Thoracic aorta (tissue), 2 donors: ENCODE data around the gene ERVW-1. TPM values are rescaled to one million over a fixed set of nuclear protein-coding genes. Genes with fewer than 3 reads are reported as not detected.

Experiments
- ATAC-seq: fragments of 150-250 bp; one replicate; pipeline ENCODE4 v1.8.0; 2017; ENCODE audit warnings: low read depth; ENCODE audit not compliant: insufficient number of reproducible peaks, low FRiP score
- DNase-seq: peaks from one replicate; pipeline ENCODE4 v3.0.0-alpha.2; 2020; ENCODE audit warnings: low spot score
- H3K27ac ChIP-seq, 2 donors: fragments of 200-600 bp; sonication (generic); 1 replicate in 1 of 2; 2 replicates in 1 of 2; pipeline ENCODE4 v1.5.1; 2016; ENCODE audit warnings: mild to moderate bottlenecking in 2 of 2, moderate library complexity in 2 of 2
- H3K27me3 ChIP-seq: fragments of 200-600 bp; sonication (generic); replicated peaks from 2 replicates; pipeline ENCODE4 v1.6.0; 2016; ENCODE audit warnings: mild to moderate bottlenecking; ENCODE audit not compliant: insufficient read depth
- H3K36me3 ChIP-seq: fragments of 200-600 bp; sonication (generic); one replicate; pipeline ENCODE4 v1.5.1; 2016
- H3K4me1 ChIP-seq, 2 donors: fragments of 200-600 bp; sonication (generic); 1 replicate in 1 of 2; 2 replicates in 1 of 2; pipeline versions ENCODE4 v1.5.1 to v1.6.0; 2016; ENCODE audit warnings: low read depth in 2 of 2, mild to moderate bottlenecking in 1 of 2; ENCODE audit not compliant: control insufficient read depth in 1 of 2
- H3K4me3 ChIP-seq: fragments of 200-600 bp; sonication (generic); 2 replicates; pipeline ENCODE4 v1.5.1; 2016; ENCODE audit warnings: mild to moderate bottlenecking
- H3K9me3 ChIP-seq: fragments of 200-600 bp; sonication (generic); 2 replicates; pipeline ENCODE4 v1.5.1; 2016
- CTCF ChIP-seq: fragments of 200-600 bp; sonication (generic); IDR thresholded peaks from one replicate; pipeline ENCODE4 v1.5.1; 2019; ENCODE audit warnings: antibody characterized with exemption
- total RNA-seq, 2 donors: library from RNA; depleted of rRNA; stranded (reverse); fragments of >200 nt; gene quantifications; one replicate each; pipeline versions ENCODE4 v1.1.0 to v1.2.3, GENCODE V29; 2016

ERVW-1 gene
- total RNA-seq, 2 donors from 2014 or later = not detected

GRCh38 chr7:92437956-92438491 is 39.7 kb downstream of the ERVW-1 start:
- Histone ChIP-seq H3K27me3 (no peaks in the 10 kb centered on the region), H3K4me1 (no peaks in the 10 kb centered on the region), H3K27ac (no peak overlapping the region), H3K4me3 (no peak overlapping the region), H3K36me3 (no peaks in the 10 kb centered on the region), H3K9me3 (no peaks in the 10 kb centered on the region)
- no peak for ATAC-seq
- DNase-seq = no peak
- TF ChIP-seq CTCF = no peak

GRCh38 chr7:92436612-92437445 is 40.9 kb downstream of the ERVW-1 start:
- Histone ChIP-seq H3K4me1 (no peaks in the 10 kb centered on the region), H3K9me3 (no peaks in the 10 kb centered on the region), H3K36me3 (no peaks in the 10 kb centered on the region), H3K4me3 (no peak overlapping the region), H3K27me3 (no peaks in the 10 kb centered on the region), H3K27ac (no peak overlapping the region)
- no peak for DNase-seq
- no peak for TF ChIP-seq CTCF
- ATAC-seq = no peak

DNA sequence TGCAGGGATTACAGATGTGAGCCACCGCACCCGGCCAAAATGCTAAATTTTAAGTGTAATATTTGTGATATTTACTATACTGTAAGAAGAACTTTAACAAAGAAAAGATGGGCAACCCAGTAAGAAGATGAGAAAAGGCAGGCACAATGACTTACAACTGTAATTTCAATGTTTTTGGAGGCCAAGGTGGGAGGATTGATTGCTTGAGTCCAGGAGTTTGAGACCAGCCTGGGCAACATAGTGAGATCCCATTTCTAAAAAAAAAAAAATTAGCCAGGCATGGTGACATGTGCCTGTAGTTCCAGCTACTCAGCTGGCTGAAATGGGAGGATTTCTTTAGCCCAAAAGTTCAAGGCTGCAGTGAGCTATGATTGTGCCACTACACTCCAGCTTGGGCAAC is 42.2 kb downstream of the ERVW-1 start:
- Histone ChIP-seq H3K4me1 (no peaks in the 10 kb centered on the region), H3K4me3 (no peak overlapping the region), H3K27me3 (no peaks in the 10 kb centered on the region), H3K36me3 (no peaks in the 10 kb centered on the region), H3K9me3 (no peaks in the 10 kb centered on the region), H3K27ac (no peak overlapping the region)
- no peak for ATAC-seq
- no peak for DNase-seq
- TF ChIP-seq CTCF = no peak

GRCh38 chr7:92433019-92433418 is 44.7 kb downstream of the ERVW-1 start:
- no peaks in the 10 kb centered on the region for H3K36me3 ChIP-seq
- H3K9me3 ChIP-seq = no peaks in the 10 kb centered on the region
- no peaks in the 10 kb centered on the region for H3K4me1 ChIP-seq
- H3K27me3 ChIP-seq = no peaks in the 10 kb centered on the region
- no peak overlapping the region for H3K27ac ChIP-seq
- H3K4me3 ChIP-seq = no peak overlapping the region
- ATAC-seq = no peak
- no peak for TF ChIP-seq CTCF
- DNase-seq = no peak

GRCh38 chr7:92432299-92432946 is 45.3 kb downstream of the ERVW-1 start:
- no peaks in the 10 kb centered on the region for H3K4me1 ChIP-seq
- no peaks in the 10 kb centered on the region for H3K9me3 ChIP-seq
- H3K27ac ChIP-seq = no peak overlapping the region
- DNase-seq (no peak), ATAC-seq (no peak)
- no peak for TF ChIP-seq CTCF
- no peak overlapping the region for H3K4me3 ChIP-seq
- no peaks in the 10 kb centered on the region for H3K36me3 ChIP-seq
- no peaks in the 10 kb centered on the region for H3K27me3 ChIP-seq
